Vagina (tissue), 2 donors: ENCODE results near the gene POLA1. TPM values are rescaled to one million over a fixed set of nuclear protein-coding genes. Genes with fewer than 3 reads are reported as not detected.

ENCODE experiments used
- DNase-seq, 2 donors: peaks; one replicate each; pipeline ENCODE4 v3.0.0-alpha.2; 2017; ENCODE audit errors: extremely low spot score in 2 of 2
- H3K27ac ChIP-seq: fragments of 200-600 bp; sonication (generic); one replicate; pipeline ENCODE4 v1.5.1; 2019
- H3K27me3 ChIP-seq: fragments of 200-600 bp; sonication (generic); one replicate; pipeline ENCODE4 v1.5.1; 2019
- H3K36me3 ChIP-seq, 2 donors: fragments of 200-600 bp; sonication (generic); one replicate each; pipeline ENCODE4 v1.5.1; 2017 to 2019
- H3K4me1 ChIP-seq: fragments of 200-600 bp; sonication (generic); one replicate; pipeline ENCODE4 v1.5.1; 2019
- H3K4me3 ChIP-seq, 2 donors: fragments of 200-600 bp; sonication (generic); 1 replicate in 1 of 2; 2 replicates in 1 of 2; pipeline ENCODE4 v1.5.1; 2016 to 2019
- H3K9me3 ChIP-seq: fragments of 200-600 bp; sonication (generic); one replicate; pipeline ENCODE4 v1.5.1; 2019
- POLR2A ChIP-seq, 2 donors: fragments of 450-650 bp; IDR thresholded peaks; one replicate each; pipeline ENCODE4 v1.6.1; 2017; ENCODE audit warnings: antibody characterized with exemption in 2 of 2, mild to moderate bottlenecking in 2 of 2, moderate library complexity in 2 of 2
- POLR2AphosphoS5 ChIP-seq, 2 donors: sonication (generic); formaldehyde crosslinking; IDR thresholded peaks; one replicate each; pipeline ENCODE4 v1.9.0; 2017; ENCODE audit warnings: antibody characterized with exemption in 2 of 2, mild to moderate bottlenecking in 2 of 2, low read depth in 1 of 2; ENCODE audit not compliant: insufficient read depth in 1 of 2
- intact Hi-C: fragments of 100-400 bp; cut with DNase I; formaldehyde crosslinking; loops from one replicate; pipeline ENCODE4 v1.15.1; 2023
- total RNA-seq: library from RNA; depleted of rRNA; stranded (reverse); fragments of >200 nt; gene quantifications from one replicate; pipeline ENCODE4 v1.2.3, GENCODE V29; 2016
- TF ChIP-seq, protein P1 (sequence below), 3 experiments: fragments of 450-650 bp in 2 of 3; fragments of 200-600 bp in 1 of 3; sonication (generic) in 1 of 3; IDR thresholded peaks; one replicate each; pipeline ENCODE4 v1.5.1; 2017 to 2019; ENCODE audit warnings: antibody characterized with exemption in 3 of 3, mild to moderate bottlenecking in 2 of 3, moderate library complexity in 2 of 3

Gene POLA1
- total RNA-seq, 1 donor from 2014 or later: 17.2 TPM

DNA sequence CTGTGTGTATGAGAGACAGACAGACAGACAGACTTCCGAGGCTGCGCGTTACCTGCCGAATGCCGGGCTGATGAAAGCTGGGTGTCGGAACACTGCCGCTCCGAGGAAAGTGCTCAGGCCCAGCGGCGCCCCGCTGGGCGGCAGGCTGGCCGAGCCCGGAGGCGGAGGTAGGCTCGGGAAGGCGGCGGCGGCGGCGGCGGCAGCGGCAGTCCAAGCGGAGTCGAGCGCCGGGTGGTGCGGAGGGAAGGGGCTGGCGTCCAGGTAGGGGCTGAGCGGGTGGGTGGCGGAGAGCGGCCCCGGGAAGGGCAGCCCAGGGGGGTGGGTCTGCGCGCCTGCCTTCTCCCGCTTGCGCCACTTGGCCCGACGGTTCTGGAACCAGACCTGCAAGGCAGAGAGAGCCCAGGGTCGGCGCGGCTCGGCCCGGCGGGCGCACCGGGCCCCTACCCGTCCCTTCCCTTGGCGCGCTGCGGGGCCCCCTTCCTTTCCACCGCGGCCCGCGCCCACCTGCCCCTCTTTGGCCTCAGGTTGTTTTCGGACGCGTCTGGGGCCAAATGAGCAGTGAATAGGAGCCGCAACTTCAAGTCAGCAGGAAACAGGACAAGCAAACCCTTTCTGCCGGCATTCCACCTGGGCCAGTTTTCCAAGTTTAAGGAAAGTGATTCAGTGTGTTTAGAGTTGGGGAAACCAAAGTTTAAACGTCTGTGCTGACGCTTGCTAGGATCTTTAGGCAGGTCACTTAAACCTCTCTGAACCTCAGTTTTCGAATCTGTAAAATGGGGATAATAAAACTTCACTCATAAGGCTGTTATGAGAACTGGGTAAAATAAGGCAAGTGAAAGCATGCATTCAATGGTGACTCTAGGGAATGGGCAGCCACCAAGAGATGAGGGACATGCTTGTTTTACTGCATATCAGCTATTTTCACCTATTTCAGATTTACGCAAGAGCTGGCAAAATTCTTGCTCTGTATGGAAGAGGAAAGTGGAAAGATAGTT, 313.6 kb downstream of the POLA1 start:
- Histone ChIP-seq H3K9me3 (no peaks in the 10 kb centered on the region), H3K4me3 (no peak overlapping the region)

DNA sequence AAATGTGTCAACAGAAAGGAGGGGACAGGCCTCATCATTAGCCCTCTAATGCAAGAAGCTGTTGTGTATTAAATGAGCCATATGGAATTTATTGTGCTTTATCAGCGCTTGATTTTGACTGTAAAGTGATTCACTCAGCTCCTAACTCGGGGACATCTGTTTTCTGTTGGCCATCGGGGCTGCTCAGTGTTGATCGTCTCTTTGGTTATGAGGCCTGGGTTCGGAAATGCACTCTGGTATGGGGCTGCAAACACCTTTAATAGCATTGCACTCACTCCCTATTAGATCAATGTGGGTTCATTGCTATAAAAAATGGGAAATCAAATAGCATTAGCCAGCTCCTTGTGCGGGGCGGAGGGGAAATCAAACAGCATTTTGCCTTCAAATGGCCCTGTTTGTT, 315.7 kb downstream of the POLA1 start:
- no peaks in the 10 kb centered on the region for H3K36me3 ChIP-seq
- no peaks in the 10 kb centered on the region for H3K9me3 ChIP-seq
- DNase-seq: no peak
- H3K27me3 ChIP-seq: peaks cover 4% of the 10 kb centered on the region
- H3K27ac ChIP-seq: no peak overlapping the region
- intact Hi-C loops: no loop called here
- TF ChIP-seq POLR2A (IDR thresholded peaks at IDR 0.05) (no peak), POLR2AphosphoS5 (IDR thresholded peaks at IDR 0.05; ENCODE audit: insufficient read depth in 1 of 2, low read depth in 1 of 2) (no peak)
- TF ChIP-seq, protein P1, sequence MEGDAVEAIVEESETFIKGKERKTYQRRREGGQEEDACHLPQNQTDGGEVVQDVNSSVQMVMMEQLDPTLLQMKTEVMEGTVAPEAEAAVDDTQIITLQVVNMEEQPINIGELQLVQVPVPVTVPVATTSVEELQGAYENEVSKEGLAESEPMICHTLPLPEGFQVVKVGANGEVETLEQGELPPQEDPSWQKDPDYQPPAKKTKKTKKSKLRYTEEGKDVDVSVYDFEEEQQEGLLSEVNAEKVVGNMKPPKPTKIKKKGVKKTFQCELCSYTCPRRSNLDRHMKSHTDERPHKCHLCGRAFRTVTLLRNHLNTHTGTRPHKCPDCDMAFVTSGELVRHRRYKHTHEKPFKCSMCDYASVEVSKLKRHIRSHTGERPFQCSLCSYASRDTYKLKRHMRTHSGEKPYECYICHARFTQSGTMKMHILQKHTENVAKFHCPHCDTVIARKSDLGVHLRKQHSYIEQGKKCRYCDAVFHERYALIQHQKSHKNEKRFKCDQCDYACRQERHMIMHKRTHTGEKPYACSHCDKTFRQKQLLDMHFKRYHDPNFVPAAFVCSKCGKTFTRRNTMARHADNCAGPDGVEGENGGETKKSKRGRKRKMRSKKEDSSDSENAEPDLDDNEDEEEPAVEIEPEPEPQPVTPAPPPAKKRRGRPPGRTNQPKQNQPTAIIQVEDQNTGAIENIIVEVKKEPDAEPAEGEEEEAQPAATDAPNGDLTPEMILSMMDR (IDR thresholded peaks at IDR 0.05): no peak
- H3K4me1 ChIP-seq: peaks cover 19% of the 10 kb centered on the region
- H3K4me3 ChIP-seq: no peak overlapping the region

More for the DNA sequence above, 313.6 kb downstream of the POLA1 start:
- TF ChIP-seq, protein P1 (IDR thresholded peaks at IDR 0.05): no peak
- TF ChIP-seq POLR2A (IDR thresholded peaks at IDR 0.05): no peak
- TF ChIP-seq POLR2AphosphoS5 (IDR thresholded peaks at IDR 0.05; ENCODE audit: insufficient read depth in 1 of 2, low read depth in 1 of 2): no peak
- DNase-seq: no peak
- intact Hi-C loops: no loop called here
- Histone ChIP-seq H3K27ac (no peak overlapping the region), H3K4me1 (peaks cover 14% of the 10 kb centered on the region), H3K36me3 (no peaks in the 10 kb centered on the region), H3K27me3 (peaks cover 4% of the 10 kb centered on the region)

DNA sequence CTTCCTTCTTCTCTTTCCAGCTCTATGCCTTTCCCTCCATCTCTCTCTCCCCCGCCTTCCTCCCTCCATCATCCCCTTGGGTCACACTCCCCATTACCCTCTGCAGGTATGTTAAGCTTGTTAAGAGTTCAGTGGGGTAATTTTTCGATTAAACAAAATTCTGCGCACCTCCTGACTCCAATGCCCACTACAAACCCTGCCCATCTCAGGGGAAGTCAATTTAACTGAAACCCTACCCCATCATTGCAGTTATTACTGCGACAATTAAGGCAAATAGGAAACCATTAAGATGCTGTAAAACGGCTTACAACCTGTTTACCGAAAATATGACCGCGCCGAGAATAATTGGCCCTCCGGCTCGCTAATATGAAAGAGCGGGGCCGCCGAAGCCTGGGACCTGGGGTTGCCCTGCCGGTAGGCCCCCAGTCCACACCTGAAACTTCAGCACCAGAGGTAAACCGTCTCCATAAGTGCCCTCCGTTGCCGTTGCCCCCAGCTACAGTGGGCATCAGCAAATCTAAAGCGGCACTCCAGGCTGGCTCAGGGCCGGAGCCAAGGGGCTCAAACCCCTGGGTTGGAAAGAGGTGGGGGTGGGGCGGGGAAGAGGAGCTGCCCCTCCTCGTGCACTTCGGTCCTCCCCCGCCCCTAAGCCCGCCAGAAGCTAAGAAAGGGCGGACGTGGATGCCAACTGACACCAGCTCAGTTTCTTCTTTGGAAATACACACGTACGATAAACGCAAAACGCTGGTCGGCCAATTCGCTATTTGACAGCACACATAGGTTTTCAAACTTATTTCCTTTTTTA, 317.3 kb downstream of the POLA1 start:
- H3K9me3 ChIP-seq: no peaks in the 10 kb centered on the region
- no peak for DNase-seq
- H3K4me3 ChIP-seq: no peak overlapping the region
- no peaks in the 10 kb centered on the region for H3K36me3 ChIP-seq
- H3K4me1 ChIP-seq: peaks cover 5% of the 10 kb centered on the region
- no peaks in the 10 kb centered on the region for H3K27me3 ChIP-seq
- no peak overlapping the region for H3K27ac ChIP-seq
- TF ChIP-seq POLR2AphosphoS5 (IDR thresholded peaks at IDR 0.05; ENCODE audit: insufficient read depth in 1 of 2, low read depth in 1 of 2): no peak
- intact Hi-C loops: no loop called here

DNA sequence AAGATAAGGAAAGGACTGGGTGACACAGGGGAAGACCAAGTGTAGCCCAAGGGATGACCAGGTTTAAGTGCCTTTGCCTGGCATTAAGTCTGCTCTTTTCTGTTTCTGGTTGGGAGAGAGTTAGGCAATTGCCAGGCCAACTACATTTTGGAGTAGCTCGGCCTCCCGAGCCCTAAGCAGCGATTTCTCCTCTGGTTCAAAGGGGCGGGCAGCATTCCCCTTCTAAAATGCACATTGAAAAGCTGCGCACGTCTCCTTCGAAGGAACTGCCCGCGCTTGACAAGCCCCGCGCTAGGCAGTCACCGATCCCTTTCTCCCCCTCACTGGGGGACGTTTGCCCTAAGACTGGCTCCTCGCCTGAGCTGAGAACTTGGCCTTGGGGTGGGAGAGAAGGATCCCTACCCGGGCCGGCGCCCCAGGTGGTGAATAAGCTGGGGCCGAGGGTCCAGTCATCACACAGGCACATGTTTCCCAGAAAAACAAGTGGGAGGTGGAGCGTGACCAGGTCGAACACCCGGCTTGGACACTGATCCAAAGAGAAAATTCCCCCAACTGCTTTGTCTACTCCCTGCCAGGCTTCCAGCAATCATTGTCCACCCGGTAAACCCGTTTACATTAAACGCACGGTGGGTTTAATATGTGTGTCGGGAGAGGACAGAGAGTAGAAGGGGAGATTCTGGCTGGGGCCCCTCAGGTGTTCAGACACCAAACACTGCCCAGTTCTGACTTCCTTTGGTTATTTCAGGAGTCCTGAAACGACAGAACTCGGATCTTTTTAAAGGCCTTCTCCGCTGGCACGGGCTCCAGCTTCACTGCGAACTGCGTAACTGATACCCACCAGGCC, 318.1 kb downstream of the POLA1 start:
- Histone ChIP-seq H3K27me3 (no peaks in the 10 kb centered on the region), H3K27ac (no peak overlapping the region), H3K4me3 (peak overlapping the region in 1 of 2 donors; percentile 20), H3K4me1 (peaks cover 5% of the 10 kb centered on the region), H3K36me3 (no peaks in the 10 kb centered on the region), H3K9me3 (no peaks in the 10 kb centered on the region)
- DNase-seq: no peak
- intact Hi-C loops: no loop called here
- TF ChIP-seq POLR2AphosphoS5 (IDR thresholded peaks at IDR 0.05; ENCODE audit: insufficient read depth in 1 of 2, low read depth in 1 of 2) (no peak), POLR2A (IDR thresholded peaks at IDR 0.05) (no peak)
- TF ChIP-seq, protein P1 (IDR thresholded peaks at IDR 0.05): no peak

DNA sequence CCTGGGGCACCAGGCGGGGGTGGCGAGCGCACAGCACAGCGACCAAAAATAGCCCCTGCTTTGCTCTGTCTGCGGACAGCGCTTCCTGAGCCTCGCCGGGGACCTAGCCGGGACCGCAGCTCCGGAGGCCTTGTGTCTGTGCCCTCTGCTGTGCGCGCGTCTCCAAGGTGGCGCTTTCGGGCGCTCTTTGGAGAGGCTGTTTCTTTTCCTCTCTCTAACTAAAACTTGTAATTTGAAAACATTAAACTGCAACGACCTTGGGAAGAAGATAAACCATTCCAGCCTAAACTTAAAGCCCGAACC, 318.7 kb downstream of the POLA1 start:
- TF ChIP-seq, protein P1 (IDR thresholded peaks at IDR 0.05): no peak
- no peak for TF ChIP-seq POLR2AphosphoS5 (IDR thresholded peaks at IDR 0.05; ENCODE audit: insufficient read depth in 1 of 2, low read depth in 1 of 2)
- TF ChIP-seq POLR2A (IDR thresholded peaks at IDR 0.05): no peak
- no peaks in the 10 kb centered on the region for H3K27me3 ChIP-seq
- DNase-seq: no peak
- peak overlapping the region in 1 of 2 donors; percentile 20 for H3K4me3 ChIP-seq
- H3K36me3 ChIP-seq: no peaks in the 10 kb centered on the region
- H3K27ac ChIP-seq: no peak overlapping the region
- peaks cover 5% of the 10 kb centered on the region for H3K4me1 ChIP-seq
- intact Hi-C loops: no loop called here
- H3K9me3 ChIP-seq: no peaks in the 10 kb centered on the region
